GM10248 (cell line): Measurements from ENCODE around the gene ROBO1.

Source experiments
- CTCF ChIA-PET: fragments of 300-600 bp; sonication (Branson Sonifier 250); formaldehyde crosslinking; extraction: SDS; loops from one replicate; lab custom pipeline; 2021; ENCODE audit warnings: antibody characterized with exemption; lab: Yijun Ruan, JAX
- POLR2A ChIA-PET: fragments of 350-650 bp; sonication (Branson Sonifier 250); formaldehyde crosslinking; extraction: SDS; loops from one replicate; lab custom pipeline; 2020; ENCODE audit warnings: antibody characterized with exemption; lab: Yijun Ruan, JAX
- DNase-seq: peaks from one replicate; pipeline ENCODE4 v3.0.0; 2012; ENCODE audit errors: extremely low spot score
- TF ChIP-seq, protein P1 (sequence below): IDR thresholded peaks from 2 replicates; pipeline ENCODE4 v1.5.1; 2012; ENCODE audit warnings: mild to moderate bottlenecking, low read depth; ENCODE audit errors: extremely low read depth, missing control alignments, control extremely low read depth

ROBO1 gene

DNA sequence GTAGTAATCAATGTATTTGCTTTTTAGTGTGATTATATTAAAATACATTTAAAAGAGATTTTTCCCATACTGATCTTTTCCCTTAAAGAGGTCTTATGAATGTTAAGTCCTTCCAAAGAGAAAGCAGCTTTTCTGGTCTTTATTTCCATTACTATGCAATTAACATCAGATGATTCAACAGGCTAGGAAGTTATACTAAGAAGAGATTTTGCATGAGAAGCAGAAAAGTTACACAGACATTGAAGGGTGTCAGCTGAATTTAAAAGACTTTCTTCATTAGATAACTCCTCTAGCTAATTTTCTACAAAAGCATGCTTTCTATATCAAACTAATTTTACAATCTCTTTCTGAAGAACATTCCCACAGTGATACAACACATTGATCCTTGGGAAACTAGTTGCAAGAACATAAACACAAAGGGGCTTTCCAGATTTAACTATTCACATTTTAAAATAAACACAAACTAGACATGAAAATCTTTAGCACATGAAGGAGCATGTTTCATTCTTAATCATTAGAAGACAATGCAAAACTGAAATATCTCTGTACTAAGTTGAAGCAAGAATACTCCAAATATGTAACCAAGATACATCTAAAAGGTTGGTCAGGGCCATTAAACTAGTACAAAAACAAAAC is 965.8 kb downstream of the ROBO1 start:
- TF ChIP-seq, protein P1, sequence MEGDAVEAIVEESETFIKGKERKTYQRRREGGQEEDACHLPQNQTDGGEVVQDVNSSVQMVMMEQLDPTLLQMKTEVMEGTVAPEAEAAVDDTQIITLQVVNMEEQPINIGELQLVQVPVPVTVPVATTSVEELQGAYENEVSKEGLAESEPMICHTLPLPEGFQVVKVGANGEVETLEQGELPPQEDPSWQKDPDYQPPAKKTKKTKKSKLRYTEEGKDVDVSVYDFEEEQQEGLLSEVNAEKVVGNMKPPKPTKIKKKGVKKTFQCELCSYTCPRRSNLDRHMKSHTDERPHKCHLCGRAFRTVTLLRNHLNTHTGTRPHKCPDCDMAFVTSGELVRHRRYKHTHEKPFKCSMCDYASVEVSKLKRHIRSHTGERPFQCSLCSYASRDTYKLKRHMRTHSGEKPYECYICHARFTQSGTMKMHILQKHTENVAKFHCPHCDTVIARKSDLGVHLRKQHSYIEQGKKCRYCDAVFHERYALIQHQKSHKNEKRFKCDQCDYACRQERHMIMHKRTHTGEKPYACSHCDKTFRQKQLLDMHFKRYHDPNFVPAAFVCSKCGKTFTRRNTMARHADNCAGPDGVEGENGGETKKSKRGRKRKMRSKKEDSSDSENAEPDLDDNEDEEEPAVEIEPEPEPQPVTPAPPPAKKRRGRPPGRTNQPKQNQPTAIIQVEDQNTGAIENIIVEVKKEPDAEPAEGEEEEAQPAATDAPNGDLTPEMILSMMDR = no peak
- DNase-seq = no peak
- POLR2A ChIA-PET = no interaction called here
- CTCF ChIA-PET = no interaction called here

DNA sequence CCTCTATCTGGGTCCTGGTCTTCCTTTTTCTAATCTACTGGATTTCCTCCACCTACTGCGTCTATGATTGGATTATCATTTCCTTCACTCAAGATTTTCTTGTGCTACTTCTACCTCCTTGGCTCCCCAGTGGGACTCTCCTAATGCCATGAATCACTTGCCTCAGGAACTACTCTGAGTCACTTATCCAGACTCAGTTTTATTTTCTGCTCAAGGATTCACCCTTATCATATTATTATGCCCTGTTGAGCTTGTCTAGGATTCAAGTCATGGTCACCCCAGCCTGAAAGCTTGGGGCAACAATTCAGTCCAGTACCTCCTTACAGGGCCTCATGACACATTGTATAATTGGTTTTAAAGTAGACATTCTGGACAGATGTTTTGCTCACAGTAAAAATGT is 968.1 kb downstream of the ROBO1 start:
- CTCF ChIA-PET = no interaction called here
- TF ChIP-seq, protein P1 = no peak
- DNase-seq = no peak
- POLR2A ChIA-PET = no interaction called here

DNA sequence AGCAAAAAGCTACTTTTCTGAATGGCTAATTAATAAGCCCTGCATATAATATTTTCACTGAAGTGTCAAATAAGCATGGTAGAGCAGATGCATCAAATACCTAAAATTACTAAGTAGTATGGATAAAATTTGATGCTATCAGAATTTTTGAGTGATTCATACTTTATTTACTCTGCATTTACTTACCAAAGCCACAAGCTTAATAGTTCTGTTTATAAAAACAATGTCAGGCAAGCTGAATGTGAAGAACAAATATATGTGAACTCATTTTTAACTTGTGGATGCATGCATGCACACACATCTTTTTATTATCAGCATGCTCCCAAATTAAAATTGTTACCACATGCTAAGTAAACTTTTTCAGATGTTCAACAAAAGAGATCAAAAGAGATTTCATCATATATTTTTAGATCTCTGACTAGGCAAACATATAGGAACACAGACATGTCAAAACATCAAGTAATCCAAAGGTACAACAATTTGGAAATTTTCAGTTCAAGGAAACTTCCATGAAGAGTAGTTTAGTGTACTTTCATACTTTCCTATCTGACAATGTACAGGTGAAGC is 969.4 kb downstream of the ROBO1 start:
- TF ChIP-seq, protein P1 = no peak
- POLR2A ChIA-PET = no interaction called here
- DNase-seq = no peak

GRCh38 chr3:78794431-78794830 is 973.4 kb downstream of the ROBO1 start:
- no peak for DNase-seq
- ChIA-PET CTCF (no interaction called here), POLR2A (no interaction called here)
- TF ChIP-seq, protein P1 = no peak

More for the DNA sequence above, 969.4 kb downstream of the ROBO1 start:
- CTCF ChIA-PET = interaction anchor here (1.1 to 1.3 kb wide), 2 partner anchors 11 to 14 kb away, joined by 3 to 4 read pairs; no protein-coding TSS in a partner anchor

DNA sequence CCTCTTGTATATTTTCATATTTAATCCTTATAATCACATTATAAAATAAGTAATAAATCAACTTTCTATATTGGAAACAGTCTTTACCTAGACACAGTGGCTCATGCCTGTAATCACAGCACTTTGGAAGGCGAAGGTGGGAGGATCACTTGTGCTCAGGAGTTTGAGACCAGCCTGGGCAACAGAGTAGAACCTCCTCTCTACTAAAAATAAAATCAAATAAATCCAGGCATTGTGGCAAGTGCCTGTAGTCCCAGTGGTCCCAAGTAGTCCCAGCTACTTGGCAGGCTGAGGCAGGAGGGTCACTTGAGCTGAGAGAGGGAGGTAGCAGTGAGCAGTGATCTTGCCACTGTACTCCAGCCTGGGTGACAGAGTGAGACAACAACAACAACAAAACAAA is 975.1 kb downstream of the ROBO1 start:
- ChIA-PET POLR2A (no interaction called here), CTCF (no interaction called here)
- TF ChIP-seq, protein P1 = no peak
- DNase-seq = no peak

DNA sequence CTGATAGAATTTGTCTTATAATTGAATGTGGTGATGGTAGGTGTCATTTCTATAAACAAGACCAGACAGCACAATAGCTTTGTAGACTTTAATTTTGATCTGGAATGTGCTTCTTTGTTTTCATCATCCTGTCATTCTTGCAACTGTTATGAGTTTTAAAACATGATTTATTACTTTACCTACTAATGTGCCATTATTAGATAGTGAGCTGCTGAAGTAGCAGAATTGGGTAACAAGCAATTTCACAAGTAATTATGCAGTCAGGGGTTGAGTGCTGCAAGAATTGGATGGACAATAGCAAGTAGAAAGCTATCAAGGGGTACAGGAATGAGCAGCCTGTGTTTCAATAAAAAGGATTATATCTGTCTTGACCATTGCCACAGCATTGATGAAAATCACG is 975.6 kb downstream of the ROBO1 start:
- ChIA-PET CTCF (no interaction called here), POLR2A (no interaction called here)
- TF ChIP-seq, protein P1 = no peak
- no peak for DNase-seq
